GM18867 (cell line): ENCODE measurements around the gene SLC1A7.

Experiments
- ATAC-seq: cut with Tn5 transposase; IDR thresholded peaks from one replicate; pipeline ENCODE4 v1.9.1; 2021; ENCODE audit warnings: mild to moderate bottlenecking, moderate library complexity; ENCODE audit not compliant: unreplicated experiment

SLC1A7 gene

DNA sequence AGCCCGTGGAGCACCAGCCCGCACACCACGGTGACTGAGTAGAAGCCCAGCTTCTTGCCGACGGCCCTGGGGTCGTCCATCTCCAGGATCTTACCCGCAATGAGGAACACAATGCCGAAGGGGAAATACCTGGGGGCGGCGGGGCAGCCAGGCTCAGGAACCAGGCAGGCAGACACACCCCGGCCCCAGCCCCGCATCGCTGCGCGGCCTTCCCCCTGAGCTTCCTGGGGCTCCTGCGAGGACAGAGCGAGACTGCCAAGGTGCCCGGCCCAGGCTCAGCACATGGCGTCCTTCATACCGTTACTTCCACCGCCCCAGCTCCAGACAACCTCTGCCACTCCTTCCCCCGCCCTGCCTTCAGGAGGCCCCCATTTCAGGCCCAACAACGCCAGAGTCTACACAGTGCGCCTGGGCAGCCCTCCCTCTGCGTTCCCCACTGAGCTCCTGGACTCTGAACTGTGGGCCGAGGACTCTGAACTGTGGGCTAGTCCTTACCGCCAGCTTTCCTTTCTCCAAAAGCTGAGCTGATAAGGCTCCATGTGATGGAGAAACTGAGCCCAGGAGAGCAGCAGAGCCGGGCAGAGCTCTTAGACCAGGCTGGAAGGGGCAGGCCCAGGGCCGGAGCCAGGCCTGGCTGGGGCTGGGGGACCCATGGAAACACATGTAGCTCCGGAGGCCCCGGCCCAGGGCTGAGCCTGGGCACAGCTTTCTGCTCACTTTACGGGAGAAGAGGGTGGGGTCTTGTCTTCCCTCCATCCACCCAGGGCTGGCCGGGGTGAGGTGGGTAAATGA is 49.6 kb downstream of the SLC1A7 start:
- no peak for ATAC-seq

DNA sequence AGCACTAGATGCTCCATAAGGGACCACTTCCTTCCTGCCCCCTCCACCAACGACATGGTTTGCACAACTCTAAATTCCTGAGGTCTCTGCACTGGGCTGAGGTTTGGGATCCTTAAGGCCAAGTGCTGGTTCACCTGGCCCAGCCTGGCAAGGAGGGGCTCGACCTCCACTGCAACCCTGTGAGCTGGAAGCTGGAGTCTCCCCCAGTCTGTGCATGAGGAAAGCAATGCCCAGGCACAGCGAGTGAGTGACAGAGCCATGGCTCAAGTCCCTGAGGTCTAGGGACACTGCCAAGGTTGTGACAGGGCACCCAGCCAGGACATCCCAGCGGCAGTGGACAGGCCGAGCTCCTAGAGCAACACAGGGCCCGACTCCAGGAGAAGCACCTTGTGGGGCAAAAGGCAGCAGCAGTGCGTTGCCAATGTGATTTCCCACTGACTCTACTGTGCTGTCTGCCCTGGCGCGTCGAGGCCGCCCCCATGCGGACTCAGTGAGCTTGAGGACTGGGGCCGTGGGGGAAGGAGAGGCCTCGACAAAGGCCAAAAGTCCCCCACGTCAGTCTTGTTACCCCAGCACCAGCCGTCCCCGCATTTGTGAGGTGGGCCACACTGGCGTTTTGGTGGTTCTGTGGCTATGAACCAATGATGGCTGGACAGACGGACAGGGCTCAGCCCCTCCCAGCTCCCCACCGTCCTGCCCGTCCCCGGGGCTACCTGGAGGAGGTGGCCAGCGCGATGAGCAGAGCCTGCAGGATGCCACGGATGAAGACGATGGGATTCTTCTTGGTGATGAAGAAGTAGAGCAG is 50.4 kb downstream of the SLC1A7 start:
- no peak for ATAC-seq

DNA sequence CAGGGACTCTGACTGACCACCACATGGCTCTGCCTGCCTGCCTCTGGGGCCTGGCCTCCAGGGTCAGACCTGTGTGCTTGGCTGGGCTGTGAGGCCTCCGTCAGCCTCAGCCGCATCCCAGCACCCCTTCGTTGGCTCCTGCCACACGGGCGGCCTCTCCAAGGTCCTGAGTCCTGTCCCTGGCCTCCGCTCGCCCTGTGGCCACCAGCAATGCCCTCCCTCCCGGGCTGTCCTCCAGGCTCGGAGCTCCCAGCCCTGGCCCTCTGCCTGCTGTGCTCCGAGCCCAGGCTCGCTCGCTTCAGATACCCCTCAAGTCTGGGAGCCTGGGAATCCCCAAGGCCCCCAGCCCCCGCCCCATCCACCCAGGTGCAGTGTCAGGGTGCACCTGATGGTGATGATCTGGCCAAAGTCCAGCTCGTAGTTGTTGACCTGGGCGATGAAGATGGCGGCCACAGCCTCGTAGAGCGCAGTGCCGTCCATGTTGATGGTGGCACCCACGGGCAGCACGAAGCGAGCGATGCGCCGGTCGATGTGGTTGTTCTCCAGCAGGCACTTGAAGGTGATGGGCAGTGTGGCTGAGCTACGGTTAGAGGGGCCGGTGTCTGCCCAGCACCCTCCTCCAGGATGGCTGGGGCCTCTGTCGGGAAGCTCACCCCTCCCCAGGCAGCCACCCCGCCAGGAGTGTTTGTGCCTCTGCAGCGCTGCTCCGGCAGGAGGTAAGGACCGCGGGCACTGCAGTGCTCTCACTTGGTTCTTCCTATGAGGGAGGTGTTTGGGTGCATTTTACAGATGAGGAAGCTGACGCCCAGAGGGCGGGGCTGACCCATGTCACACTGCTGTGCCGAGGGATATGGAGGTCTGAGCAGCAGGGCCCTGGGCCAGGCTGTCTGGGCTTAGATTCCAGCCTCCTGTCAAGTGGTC is 52.0 kb downstream of the SLC1A7 start:
- ATAC-seq, result no peak

DNA sequence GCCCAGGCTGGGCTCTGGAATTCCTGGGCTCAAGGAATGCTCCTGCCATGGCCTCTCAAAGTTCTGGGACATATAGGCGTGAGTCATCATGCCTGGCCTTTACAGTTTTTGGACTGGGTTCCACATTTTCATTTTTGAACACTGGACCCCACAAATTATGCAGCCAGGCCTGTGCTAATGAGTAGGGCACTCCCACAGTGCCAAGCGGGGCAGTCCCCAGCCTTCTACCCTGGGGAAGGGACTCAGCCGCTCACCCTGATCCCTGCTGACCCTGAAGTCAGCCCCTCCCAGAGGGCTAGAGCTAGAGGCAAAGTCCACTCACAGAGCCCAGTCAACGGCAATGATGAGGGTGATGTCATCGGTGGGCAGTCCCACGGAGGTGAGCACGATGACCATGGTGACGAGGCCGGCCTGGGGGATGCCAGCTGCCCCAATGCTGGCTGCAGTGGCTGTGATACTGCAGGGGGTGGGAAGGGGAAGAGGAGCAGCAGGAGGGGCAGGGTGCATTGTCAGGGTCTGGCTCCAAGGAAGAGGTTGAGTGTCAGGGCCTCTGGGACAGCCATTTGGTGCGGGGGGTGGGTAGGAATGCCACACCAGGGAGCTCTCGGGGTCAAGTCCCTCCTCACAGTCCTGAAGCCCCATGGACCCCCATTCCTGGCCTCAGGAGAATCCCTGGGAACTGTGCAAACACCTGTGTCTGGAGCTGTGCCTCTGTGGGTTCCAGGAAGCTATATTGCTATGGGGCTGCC is 52.8 kb downstream of the SLC1A7 start:
- ATAC-seq, result no peak

DNA sequence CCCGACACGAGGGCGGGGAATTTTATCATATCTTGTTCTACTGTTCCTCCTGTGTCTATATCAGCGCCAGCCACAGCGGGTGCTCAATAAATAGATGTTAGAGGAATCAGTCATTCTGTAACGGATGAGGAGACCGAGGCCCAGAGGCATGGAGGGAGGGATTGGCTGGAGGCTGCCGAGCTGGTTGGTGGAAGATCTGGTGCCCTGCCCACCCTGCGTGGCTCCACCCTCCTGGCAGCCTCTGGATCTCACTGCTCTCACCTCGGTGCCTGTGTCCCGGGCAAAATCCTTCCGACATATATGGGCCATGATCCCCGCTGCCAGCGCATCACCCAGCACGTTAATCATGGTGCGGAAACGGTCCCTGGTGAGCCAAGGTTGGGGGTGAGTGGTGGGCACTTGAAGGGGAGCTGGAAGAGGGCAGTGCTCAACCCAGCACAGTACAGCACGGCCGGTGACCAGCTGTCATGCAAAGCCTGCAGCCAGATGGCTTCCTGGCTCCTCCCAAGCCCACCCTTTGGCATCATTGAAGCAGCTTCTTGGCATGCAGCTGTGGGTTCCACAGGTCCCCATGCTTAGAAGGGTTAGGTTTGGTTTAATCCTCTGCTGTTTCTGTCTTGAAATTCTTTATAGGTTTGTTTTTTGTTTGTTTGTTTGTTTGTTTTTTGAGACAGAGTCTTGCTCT is 53.7 kb downstream of the SLC1A7 start:
- ATAC-seq, result no peak

DNA sequence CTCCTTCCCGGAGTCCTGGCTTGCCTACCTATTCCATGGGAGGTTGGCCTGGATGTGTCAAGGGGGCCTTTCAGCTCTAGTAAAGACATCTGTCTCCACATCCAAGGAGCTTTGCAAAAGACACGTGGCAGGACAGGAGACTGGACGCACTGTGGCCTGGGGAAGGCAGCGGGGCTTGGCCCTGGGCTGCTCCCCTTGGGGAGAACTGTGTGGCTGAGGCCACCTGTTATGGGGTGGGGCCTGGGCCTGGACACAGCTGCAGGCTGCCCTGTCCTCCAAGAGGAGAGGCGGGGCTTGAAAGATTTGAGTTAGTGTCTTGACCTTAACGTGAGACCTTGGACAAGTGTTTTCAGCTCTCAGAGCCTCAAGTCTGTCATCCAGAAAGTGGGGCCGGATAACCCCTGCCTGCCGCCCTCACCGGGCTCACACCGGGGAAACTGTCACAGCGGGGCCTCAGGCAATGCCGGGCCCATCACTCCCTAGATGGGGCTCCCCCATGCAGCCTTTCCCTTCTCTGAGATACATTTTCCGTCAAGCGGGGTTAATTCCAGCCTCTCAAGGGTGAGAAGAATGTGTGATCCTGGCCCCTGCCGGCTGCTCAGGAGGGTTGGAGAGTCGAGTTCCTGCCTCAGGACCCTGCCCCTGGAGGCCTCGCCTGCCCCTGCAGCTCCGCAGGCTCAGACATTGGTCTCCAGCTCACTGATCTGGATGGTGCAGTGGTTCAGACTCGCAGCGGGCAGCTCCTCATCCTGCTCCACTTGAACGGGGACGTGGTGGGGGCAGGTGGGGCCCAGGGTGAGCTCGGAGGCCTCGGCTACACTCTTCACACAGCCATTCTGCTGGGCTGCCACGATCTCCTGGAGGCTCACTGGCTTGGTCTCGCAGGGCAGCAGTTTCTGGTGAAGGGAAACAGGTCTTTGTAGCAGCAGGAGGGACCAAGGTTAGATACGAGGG is 54.8 kb downstream of the SLC1A7 start:
- no peak for ATAC-seq

DNA sequence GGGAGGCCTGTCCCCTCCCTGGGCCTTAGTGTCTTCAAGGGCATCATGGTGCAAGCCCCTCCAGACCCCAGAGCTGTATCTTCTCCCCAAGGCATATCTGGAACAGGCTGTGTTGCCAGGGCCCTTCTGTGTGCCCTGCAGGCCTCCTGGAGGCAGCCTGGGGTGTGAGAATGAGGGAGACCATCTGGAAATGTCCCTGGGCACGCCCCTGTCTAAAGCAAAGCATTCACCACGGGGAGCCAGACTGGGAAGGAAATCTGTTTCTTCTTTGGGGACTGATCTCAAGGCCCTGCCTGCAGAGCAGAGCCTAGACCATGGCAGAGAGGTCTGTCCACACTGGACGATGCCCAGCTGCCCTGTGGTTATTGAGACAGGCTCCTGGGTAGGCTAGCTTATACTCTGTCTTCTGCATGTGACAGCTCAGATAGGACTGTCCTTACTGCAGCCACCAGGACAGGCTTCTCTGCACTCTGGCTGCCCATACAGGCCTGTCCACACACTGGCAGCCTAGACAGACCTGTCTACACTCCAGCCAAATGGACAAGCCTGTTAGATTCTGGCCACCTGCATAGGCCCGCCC is 55.9 kb downstream of the SLC1A7 start:
- ATAC-seq, result no peak

DNA sequence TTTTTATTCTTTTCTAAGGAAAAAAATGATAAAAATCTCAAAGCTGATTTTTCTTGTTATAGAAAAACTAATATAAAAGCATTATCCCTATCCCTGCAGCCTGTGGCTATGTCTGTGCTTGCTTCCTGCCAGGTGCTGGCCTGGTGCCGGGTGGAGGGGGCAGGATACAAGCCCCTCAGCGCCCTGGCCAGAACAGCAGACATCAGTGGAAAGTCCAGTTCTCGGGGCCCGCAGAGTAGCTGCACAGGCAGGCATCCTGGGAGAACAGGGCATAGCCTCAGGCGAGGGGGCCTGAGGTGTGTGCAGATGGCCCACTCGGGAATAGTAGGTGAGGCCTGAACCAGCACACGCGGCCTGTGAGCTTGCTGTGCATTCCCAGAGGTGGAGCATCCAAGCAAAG is 57.0 kb downstream of the SLC1A7 start:
- no peak for ATAC-seq

DNA sequence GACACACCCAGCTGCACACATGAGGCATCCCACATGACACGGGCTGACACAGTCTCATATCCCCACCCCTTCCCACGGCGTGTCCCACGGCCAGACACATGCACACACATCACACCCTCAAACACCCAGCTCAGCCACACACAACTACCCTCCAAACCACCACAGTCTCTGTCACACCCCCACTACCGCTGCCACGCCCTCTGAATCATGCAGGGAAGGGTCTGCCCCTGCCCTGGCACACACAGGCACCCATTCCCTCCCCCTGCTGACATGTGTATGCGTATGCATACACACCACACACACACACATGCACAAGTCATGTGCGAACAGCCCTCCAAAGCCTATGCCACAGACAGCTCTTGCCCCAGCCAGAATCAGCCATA is 57.9 kb downstream of the SLC1A7 start:
- ATAC-seq, result no peak

DNA sequence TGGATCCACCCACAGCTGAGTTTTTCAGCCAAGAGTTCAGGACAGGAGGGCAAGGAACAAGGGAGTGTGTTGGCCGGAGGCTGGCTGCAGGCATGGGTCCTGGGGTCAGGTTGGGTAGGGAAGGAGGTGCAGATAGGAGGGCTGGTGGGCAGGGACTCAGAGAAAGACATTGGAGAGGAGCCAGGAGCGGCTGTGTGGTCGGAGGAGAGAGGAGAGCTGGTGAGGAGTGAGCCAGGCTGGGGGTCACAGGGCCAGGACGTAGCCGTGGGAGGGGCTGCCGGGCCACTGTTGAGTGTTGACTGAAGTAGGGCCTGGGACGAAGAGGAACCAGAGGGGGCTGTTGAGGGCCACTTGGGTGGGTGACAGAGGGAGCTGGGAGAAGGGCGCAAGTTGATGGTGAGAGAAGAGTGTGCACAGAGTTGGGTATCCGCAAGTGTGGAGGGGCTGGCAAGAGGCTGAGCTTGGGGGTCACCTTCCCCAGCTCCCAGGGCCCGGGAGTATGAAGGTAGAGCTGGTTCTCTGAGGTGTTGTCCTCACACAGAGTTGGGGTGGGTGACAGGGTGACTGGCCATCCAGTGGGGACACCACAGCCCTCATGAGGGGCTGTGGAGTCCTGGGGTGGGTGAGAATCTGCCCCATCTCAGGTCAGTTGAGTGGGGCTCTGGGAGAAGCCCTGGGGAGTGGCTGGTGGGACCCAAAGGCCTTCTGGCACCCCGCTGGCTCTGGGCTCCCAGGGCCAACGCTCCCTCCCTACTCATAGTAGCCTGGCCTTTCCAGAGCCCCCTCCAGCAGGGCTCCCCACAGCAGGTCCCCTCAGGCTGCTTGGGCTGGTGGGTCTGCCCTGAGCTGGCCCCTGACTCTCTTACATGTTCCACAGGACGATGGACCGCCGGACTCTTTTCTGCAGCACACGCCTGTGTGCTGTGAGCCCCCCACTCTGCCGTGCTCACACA is 58.5 kb downstream of the SLC1A7 start:
- ATAC-seq, result no peak

DNA sequence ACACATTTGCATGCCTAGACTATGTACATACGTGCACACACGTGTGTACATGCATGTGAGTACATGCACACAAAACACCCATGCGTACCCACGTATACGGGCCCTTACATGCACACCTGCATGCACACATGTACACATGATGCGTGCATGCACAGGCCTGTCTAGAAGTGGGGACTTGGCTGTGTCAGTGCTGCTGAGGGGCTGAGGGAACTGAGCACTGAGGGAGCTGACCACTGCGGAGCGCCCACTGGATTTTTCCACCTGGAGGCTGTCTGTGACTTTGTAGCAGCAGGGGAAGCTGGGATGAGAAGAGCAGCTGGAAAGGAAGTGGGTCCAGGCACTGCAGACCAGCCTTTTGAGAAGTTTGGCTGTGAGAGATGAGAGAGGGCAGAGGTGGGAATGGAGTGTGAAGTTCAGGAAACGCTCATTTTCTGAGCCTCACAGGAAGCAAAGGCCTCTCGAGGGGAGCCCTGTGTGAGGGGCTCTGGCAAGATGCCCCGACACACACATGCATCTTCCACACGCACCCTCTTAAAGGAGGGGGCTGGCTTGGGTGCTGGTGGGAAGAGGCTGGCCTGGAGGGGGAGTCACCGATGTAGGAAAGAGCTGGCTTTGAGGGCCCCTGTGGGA is 59.5 kb downstream of the SLC1A7 start:
- no peak for ATAC-seq

DNA sequence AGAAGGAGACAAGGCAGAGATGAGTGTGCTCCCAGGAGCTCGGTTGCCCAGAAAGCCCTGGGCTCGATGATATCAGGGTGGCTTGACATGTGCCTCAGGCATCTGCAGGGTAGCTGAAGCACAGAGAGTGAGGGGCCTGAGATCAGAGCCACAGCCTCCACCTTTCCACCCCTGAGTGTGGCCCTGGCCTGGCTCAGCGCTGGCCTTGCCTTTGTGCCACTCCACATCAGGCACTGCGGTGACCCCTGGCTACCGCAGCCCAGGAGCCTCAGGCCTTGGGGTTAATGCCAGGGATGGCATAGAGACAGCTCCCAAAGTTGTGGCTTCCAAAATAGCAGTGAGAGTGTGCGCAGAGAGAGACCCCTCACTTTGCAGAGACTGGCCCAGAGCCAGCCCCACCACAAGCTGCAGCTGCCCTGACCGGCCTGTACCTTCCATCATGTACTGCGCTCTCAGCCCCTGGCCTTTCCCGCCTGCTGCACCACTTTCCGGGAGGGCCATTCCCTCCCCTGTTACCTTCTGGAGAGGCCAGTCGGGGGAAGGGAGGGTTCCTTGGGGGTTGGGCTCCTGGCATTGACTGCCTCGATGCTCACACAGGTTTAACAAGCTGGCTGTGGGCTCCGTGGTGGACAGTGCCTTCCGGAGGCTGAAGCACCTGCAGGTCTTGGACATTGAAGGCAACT is 60.9 kb downstream of the SLC1A7 start:
- ATAC-seq, result no peak

DNA sequence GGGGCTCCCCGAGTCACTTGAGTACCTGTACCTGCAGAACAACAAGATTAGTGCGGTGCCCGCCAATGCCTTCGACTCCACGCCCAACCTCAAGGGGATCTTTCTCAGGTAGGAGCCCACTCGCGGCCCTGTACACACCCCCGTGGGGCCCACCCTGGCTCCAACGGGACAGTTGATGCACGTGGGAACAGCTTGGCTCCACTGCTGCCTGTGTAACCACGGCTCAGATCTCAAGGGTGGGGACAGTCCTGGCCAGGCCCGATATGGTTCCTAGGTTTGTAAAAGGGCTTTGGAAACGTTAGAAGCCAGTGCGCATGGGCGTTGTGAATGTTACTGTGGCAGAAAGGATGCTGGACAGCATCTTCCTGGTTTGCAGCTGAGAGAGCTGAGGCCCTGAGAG is 61.7 kb downstream of the SLC1A7 start:
- ATAC-seq, result no peak

DNA sequence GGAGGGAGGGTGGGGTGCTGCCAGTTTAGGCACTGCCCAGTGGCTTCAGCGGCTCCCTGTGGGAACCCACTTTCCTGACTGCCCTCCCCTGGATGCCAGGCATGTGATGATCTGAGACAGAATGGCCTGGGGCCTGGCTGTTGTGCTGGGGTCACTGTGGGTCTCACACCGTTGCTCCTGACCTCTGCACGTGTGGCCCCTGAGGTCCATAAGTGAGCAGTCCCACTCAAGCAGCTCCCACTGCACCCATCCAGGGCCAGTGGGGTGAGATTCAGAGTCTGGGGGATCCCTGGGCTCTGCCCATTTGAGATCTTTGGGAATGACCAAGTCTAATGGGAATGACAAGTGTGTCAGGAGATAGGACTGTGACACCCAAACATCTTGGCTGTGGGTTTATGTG is 62.4 kb downstream of the SLC1A7 start:
- no peak for ATAC-seq

DNA sequence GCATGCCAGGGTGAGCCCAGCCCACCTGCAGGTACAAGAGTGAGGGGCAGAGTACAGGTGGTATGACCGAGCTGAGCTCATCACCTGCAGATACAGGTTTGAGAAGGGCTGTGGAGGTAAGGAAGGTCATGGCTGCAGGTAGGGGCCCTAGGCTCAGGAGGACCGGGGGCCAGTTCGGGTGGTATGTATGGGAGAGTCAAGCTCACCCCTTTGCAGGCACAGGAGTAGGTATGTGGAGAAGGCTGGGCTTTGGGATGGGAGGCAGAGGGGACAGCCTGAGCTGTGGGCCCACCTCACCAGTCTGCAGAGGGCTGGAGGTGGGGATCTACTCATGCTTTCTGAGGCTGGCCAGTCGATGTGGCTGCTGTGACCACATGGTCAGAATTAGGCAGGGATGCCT is 63.2 kb downstream of the SLC1A7 start:
- ATAC-seq, result no peak

DNA sequence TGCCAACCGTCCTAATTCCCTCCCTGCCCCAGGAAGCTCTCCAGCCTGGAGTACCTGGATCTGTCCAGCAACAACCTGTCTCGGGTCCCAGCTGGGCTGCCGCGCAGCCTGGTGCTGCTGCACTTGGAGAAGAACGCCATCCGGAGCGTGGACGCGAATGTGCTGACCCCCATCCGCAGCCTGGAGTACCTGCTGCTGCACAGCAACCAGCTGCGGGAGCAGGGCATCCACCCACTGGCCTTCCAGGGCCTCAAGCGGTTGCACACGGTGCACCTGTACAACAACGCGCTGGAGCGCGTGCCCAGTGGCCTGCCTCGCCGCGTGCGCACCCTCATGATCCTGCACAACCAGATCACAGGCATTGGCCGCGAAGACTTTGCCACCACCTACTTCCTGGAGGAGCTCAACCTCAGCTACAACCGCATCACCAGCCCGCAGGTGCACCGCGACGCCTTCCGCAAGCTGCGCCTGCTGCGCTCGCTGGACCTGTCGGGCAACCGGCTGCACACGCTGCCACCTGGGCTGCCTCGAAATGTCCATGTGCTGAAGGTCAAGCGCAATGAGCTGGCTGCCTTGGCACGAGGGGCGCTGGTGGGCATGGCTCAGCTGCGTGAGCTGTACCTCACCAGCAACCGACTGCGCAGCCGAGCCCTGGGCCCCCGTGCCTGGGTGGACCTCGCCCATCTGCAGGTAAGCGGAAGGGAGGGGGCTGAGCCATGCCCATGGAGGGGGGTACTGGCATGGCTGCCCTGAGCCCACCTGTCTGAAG is 63.9 kb downstream of the SLC1A7 start:
- no peak for ATAC-seq
